IMR-90 (cell line): ENCODE results near the gene NGFR. TPM values are rescaled to one million over a fixed set of nuclear protein-coding genes. Genes with fewer than 3 reads are reported as not detected.

Source experiments
- ATAC-seq: fragments of 200-7000 bp; cut with Tn5 transposase; 2 replicates; pipeline ENCODE4 v1.9.1; 2020; ENCODE audit warnings: low read depth, mild to moderate bottlenecking, moderate library complexity
- BruUV-seq: library from RNA; stranded (reverse); fragments of 400-500 nt; replicated peaks from 2 replicates; lab custom pipeline; 2021; lab: Mats Ljungman, UMichigan
- CTCF ChIA-PET: fragments of 300-600 bp; formaldehyde crosslinking; extraction: SDS; loops from one replicate; lab custom pipeline; 2021; ENCODE audit warnings: antibody characterized with exemption; lab: Yijun Ruan, JAX
- POLR2A ChIA-PET: fragments of 300-600 bp; sonication (Branson Sonifier 250); formaldehyde crosslinking; loops from one replicate; lab custom pipeline; 2022; ENCODE audit warnings: antibody characterized with exemption; ENCODE audit not compliant: unreplicated experiment; lab: Charles Lee
- DNase-seq: peaks from one replicate; pipeline ENCODE4 v3.0.0; 2013
- H2AFZ ChIP-seq: replicated peaks from 2 replicates; pipeline ENCODE3; 2013; ENCODE audit warnings: low read length, mild to moderate bottlenecking; ENCODE audit not compliant: poor library complexity
- H2AK5ac ChIP-seq: 2 replicates; pipeline ENCODE4 v1.6.1; 2013; ENCODE audit warnings: low read depth, low read length, inconsistent platforms
- H2AK9ac ChIP-seq: replicated peaks from 2 replicates; pipeline ENCODE3; 2013; ENCODE audit warnings: mild to moderate bottlenecking, low read depth, low read length, moderate library complexity; ENCODE audit not compliant: poor library complexity
- H2BK120ac ChIP-seq: 2 replicates; pipeline ENCODE4 v1.6.1; 2013; ENCODE audit warnings: low read depth, low read length, inconsistent platforms
- H2BK15ac ChIP-seq: 3 replicates; pipeline ENCODE4 v1.6.1; 2013; ENCODE audit warnings: low read depth, low read length, inconsistent platforms
- H2BK20ac ChIP-seq: 2 replicates; pipeline ENCODE4 v1.6.1; 2013; ENCODE audit warnings: low read depth, mild to moderate bottlenecking, inconsistent platforms, low read length, moderate library complexity
- H2BK5ac ChIP-seq: 2 replicates; pipeline ENCODE4 v1.6.1; 2013; ENCODE audit warnings: mild to moderate bottlenecking, low read depth, low read length, inconsistent platforms; ENCODE audit not compliant: poor library complexity, severe bottlenecking
- H3K14ac ChIP-seq: replicated peaks from 2 replicates; pipeline ENCODE4 v1.6.1; 2013; ENCODE audit warnings: low read depth, low read length, inconsistent platforms
- H3K18ac ChIP-seq: 2 replicates; pipeline ENCODE4 v1.6.1; 2013; ENCODE audit warnings: low read depth, low read length, control low read depth
- H3K23ac ChIP-seq: 2 replicates; pipeline ENCODE4 v1.6.1; 2013; ENCODE audit warnings: low read depth, low read length, inconsistent platforms
- H3K27ac ChIP-seq: 2 replicates; pipeline ENCODE4 v1.5.1; 2013; ENCODE audit warnings: mild to moderate bottlenecking, control low read depth, low read length; ENCODE audit not compliant: insufficient read depth
- H3K27me3 ChIP-seq: 2 replicates; pipeline ENCODE4 v1.6.1; 2013; ENCODE audit warnings: low read length; ENCODE audit not compliant: control insufficient read depth, insufficient read depth
- H3K36me3 ChIP-seq: 2 replicates; pipeline ENCODE4 v1.6.1; 2013; ENCODE audit warnings: low read length, mixed read lengths; ENCODE audit not compliant: control insufficient read depth, insufficient read depth
- H3K4ac ChIP-seq: 2 replicates; pipeline ENCODE4 v1.6.1; 2013; ENCODE audit warnings: low read depth, low read length, inconsistent platforms
- H3K4me1 ChIP-seq: 2 replicates; pipeline ENCODE4 v1.6.1; 2013; ENCODE audit warnings: low read length, mixed read lengths; ENCODE audit not compliant: control insufficient read depth, insufficient read depth
- H3K4me2 ChIP-seq: 2 replicates; pipeline ENCODE4 v1.6.1; 2013; ENCODE audit warnings: low read depth, mild to moderate bottlenecking, control low read depth, low read length, moderate library complexity
- H3K4me3 ChIP-seq: 2 replicates; pipeline ENCODE4 v1.5.1; 2013; ENCODE audit warnings: low read depth, mild to moderate bottlenecking, control low read depth, low read length, moderate library complexity; ENCODE audit not compliant: insufficient read depth
- H3K56ac ChIP-seq: 2 replicates; pipeline ENCODE4 v1.6.1; 2013; ENCODE audit warnings: low read length, inconsistent platforms; ENCODE audit not compliant: insufficient read depth; ENCODE audit errors: extremely low read depth
- H3K79me1 ChIP-seq, 2 experiments: 2 replicates each; pipeline ENCODE4 v1.6.1; 2013; ENCODE audit warnings: low read length in 2 of 2, inconsistent platforms in 1 of 2, low read depth in 1 of 2
- H3K9ac ChIP-seq: 2 replicates; pipeline ENCODE4 v1.6.1; 2013; ENCODE audit warnings: low read depth, low read length, control low read depth
- H3K9me1 ChIP-seq: 2 replicates; pipeline ENCODE4 v1.6.1; 2013; ENCODE audit warnings: low read length, inconsistent platforms; ENCODE audit not compliant: insufficient read depth
- H3K9me3 ChIP-seq: 2 replicates; pipeline ENCODE4 v1.6.1; 2013; ENCODE audit warnings: low read length; ENCODE audit not compliant: control insufficient read depth, insufficient read depth
- H4K20me1 ChIP-seq: 2 replicates; pipeline ENCODE4 v1.6.1; 2013; ENCODE audit warnings: low read length, inconsistent platforms; ENCODE audit not compliant: insufficient read depth
- H4K5ac ChIP-seq: 2 replicates; pipeline ENCODE4 v1.6.1; 2013; ENCODE audit warnings: mild to moderate bottlenecking, low read depth, low read length, control low read depth
- H4K8ac ChIP-seq, 2 experiments: 2 replicates each; pipeline ENCODE4 v1.6.1; 2013; ENCODE audit warnings: low read depth in 2 of 2, low read length in 2 of 2, control low read depth in 1 of 2, inconsistent platforms in 1 of 2
- H4K91ac ChIP-seq: 2 replicates; pipeline ENCODE4 v1.6.1; 2013; ENCODE audit warnings: low read depth, low read length, inconsistent platforms; ENCODE audit not compliant: insufficient read depth
- BHLHE40 ChIP-seq: fragments of 150-350 bp; IDR thresholded peaks from 2 replicates; pipeline ENCODE4 v1.6.1; 2016; ENCODE audit warnings: mild to moderate bottlenecking, low read depth, low read length
- CEBPB ChIP-seq: IDR thresholded peaks from 2 replicates; pipeline ENCODE4 v1.6.1; 2012; ENCODE audit warnings: low read depth, low read length, improper control_type of control experiment
- CTCF ChIP-seq: conservative IDR thresholded peaks from 2 replicates; pipeline ENCODE4 v1.5.1; 2012; ENCODE audit warnings: mild to moderate bottlenecking, low read depth, low read length, improper control_type of control experiment
- ELK1 ChIP-seq: fragments of 150-350 bp; IDR thresholded peaks from 2 replicates; pipeline ENCODE4 v1.6.1; 2016; ENCODE audit warnings: low read depth, mild to moderate bottlenecking, low read length, moderate library complexity, borderline replicate concordance
- FOS ChIP-seq: fragments of 150-350 bp; IDR thresholded peaks from 2 replicates; pipeline ENCODE4 v1.6.1; 2016; ENCODE audit warnings: low read depth, low read length
- MAZ ChIP-seq: IDR thresholded peaks from 2 replicates; pipeline ENCODE4 v1.6.1; 2012; ENCODE audit warnings: low read depth, mild to moderate bottlenecking, low read length, improper control_type of control experiment, moderate library complexity, borderline replicate concordance
- MXI1 ChIP-seq: IDR thresholded peaks from 2 replicates; pipeline ENCODE4 v1.6.1; 2012; ENCODE audit warnings: low read depth, mild to moderate bottlenecking, low read length, moderate library complexity, borderline replicate concordance
- NFE2L2 ChIP-seq: fragments of 150-350 bp; IDR thresholded peaks from 2 replicates; pipeline ENCODE4 v1.6.1; 2016; ENCODE audit warnings: low read depth, mild to moderate bottlenecking, low read length
- POLR2A ChIP-seq: IDR thresholded peaks from 2 replicates; pipeline ENCODE4 v1.6.1; 2012; ENCODE audit warnings: mild to moderate bottlenecking, low read depth, low read length
- RAD21 ChIP-seq: IDR thresholded peaks from 2 replicates; pipeline ENCODE4 v1.6.1; 2012; ENCODE audit warnings: low read length, improper control_type of control experiment
- RCOR1 ChIP-seq: IDR thresholded peaks from 2 replicates; pipeline ENCODE4 v1.6.1; 2012; ENCODE audit warnings: mild to moderate bottlenecking, low read length, improper control_type of control experiment; ENCODE audit not compliant: insufficient replicate concordance
- RFX5 ChIP-seq: IDR thresholded peaks from 2 replicates; pipeline ENCODE4 v1.8.0; 2012; ENCODE audit warnings: low read depth, mild to moderate bottlenecking, low read length, moderate library complexity
- SMC3 ChIP-seq: fragments of 150-350 bp; IDR thresholded peaks from 2 replicates; pipeline ENCODE4 v1.6.1; 2016; ENCODE audit warnings: low read depth, mild to moderate bottlenecking, antibody characterized with exemption, low read length, moderate library complexity
- USF2 ChIP-seq: fragments of 150-350 bp; IDR thresholded peaks from 2 replicates; pipeline ENCODE4 v1.6.1; 2017; ENCODE audit warnings: mild to moderate bottlenecking, antibody characterized with exemption, low read length, low read depth
- WGBS, 2 experiments: methylation state at CpG; one replicate each; pipeline versions ENCODE4 v1.1.5 to v1.1.7; 2013; ENCODE audit warnings: missing lambda C conversion rate in 2 of 2; ENCODE audit not compliant: insufficient read length in 1 of 2; ENCODE audit errors: extremely low coverage in 2 of 2; 5-methylcytosine and 5-hydroxymethylcytosine counted together
- dilution Hi-C: fragments of 300-500 bp; cut with HindIII; formaldehyde crosslinking; loops from one replicate; pipeline ENCODE4 v1.14.3; 2018; ENCODE audit warnings: low sequenced_read_pairs; ENCODE audit not compliant: unreplicated experiment
- in situ Hi-C: fragments of 300-500 bp; cut with MboI; formaldehyde crosslinking; loops from 3 replicates; pipeline ENCODE4 v1.14.3; 2019; ENCODE audit warnings: low sequenced_read_pairs, inconsistent platforms, mixed read lengths
- intact Hi-C: fragments of 100-400 bp; cut with micrococcal nuclease; formaldehyde crosslinking; loops from 2 replicates; pipeline ENCODE4 v1.10.0; 2022
- polyA plus RNA-seq, 3 experiments: library from polyadenylated mRNA; depleted of rRNA; stranded (reverse); fragments of >200 nt; gene quantifications; 2 replicates each; pipeline ENCODE4 v1.2.3, GENCODE V29; 2012; ENCODE audit warnings: low replicate concordance in 1 of 3
- total RNA-seq: library from RNA; depleted of rRNA; stranded (reverse); fragments of >200 nt; gene quantifications from 2 replicates; pipeline ENCODE4 v1.2.3, GENCODE V29; 2012

Gene NGFR
- total and polyA plus RNA-seq, 2 of the 4 experiments (the other 2 are of a cell fraction) = 0.15 to 0.18 TPM

- intact Hi-C loops = no loop called here
- in situ Hi-C loops = no loop called here
- Histone ChIP-seq H3K4me2 (no peak overlapping the region), H2AK5ac (no peak overlapping the region), H2BK20ac (no peak overlapping the region), H2AFZ (no peak overlapping the region), H2BK5ac (no peak overlapping the region), H4K91ac (no peak overlapping the region), H3K56ac (no peak overlapping the region), H3K18ac (no peak overlapping the region), H3K4me1 (peaks cover 2% of the 10 kb centered on the region; the same call in 1 of the 2 replicates), H3K9me3 (peaks cover 6% of the 10 kb centered on the region), H2BK120ac (no peak overlapping the region), H3K36me3 (no peaks in the 10 kb centered on the region), H3K23ac (no peak overlapping the region), H4K8ac (no peak overlapping the region), H3K9me1 (no peaks in the 10 kb centered on the region), H3K4me3 (no peak overlapping the region), H4K5ac (no peak overlapping the region), H2BK15ac (no peak overlapping the region), H3K4ac (no peak overlapping the region), H3K9ac (no peak overlapping the region), H3K27me3 (peaks cover 83% of the 10 kb centered on the region), H3K14ac (no peak overlapping the region), H3K79me1 (no peaks in the 10 kb centered on the region), H3K27ac (no peak overlapping the region), H4K20me1 (no peaks in the 10 kb centered on the region), H2AK9ac (no peak overlapping the region)
- POLR2A ChIA-PET = no interaction called here
- DNase-seq (no peak), ATAC-seq (no peak)
- dilution Hi-C loops = no loop called here
- TF ChIP-seq MAZ (no peak), RAD21 (no peak), BHLHE40 (no peak), POLR2A (no peak), RFX5 (no peak), MXI1 (no peak), USF2 (no peak), FOS (no peak), CTCF (no peak), NFE2L2 (no peak), ELK1 (no peak), CEBPB (no peak), SMC3 (no peak), RCOR1 (no peak)
- no CpG with 5 or more reads among the region's 1 CpG for WGBS, 2 experiments
- no TSS peak for BruUV-seq
- CTCF ChIA-PET = no interaction called here
Observed at GRCh38 chr17:49471769-49472168, 23.3 kb upstream of the NGFR start.
